ENCODE results near the gene SGSM1. TPM values are rescaled to one million over a fixed set of nuclear protein-coding genes. Genes with fewer than 3 reads are reported as not detected.

The SGSM1 gene
- total and polyA plus RNA-seq, 9 of the 15 experiments (the other 6 are each of a cell fraction or from before 2014, with no cell fraction given): not detected

DNA sequence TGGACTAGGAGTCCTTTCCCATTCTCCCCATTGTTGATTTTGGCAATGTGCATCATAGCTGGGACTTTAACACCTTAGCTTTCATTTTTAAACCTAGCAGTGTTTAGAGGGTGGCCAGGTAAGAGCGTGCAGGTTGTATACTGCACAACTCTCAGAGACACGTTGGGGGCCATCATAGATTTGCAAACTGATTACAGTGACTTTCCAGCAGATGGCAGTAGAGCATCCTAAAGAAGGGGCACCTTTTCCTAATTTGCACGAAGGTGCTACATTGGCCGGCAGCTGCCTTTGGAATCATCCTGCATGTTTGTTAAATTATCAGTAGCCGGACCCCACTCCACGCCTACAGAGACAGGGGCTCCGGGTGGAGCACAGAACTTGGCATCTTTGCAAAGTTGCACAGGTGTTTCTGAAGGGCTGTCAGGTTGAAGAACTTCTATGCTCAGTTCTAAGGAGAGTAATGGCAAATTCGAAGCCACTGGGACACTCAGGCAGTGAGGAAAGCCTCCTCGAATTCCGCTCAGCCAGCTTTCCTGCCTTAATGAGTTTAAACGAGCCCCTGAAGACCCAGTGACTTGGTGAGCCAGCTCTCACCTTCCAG, 132.8 kb downstream of the SGSM1 start:
- no TSS peak for BruUV-seq (replicated peaks)
- TF ChIP-seq GATA2 (CRISPR knock-in tag; IDR thresholded peaks at IDR 0.05): peak; percentile 25; the same call in 1 of the 2 replicates
- TF ChIP-seq ZNF785 (CRISPR knock-in tag; IDR thresholded peaks at IDR 0.05): no peak
- TF ChIP-seq, protein P1, sequence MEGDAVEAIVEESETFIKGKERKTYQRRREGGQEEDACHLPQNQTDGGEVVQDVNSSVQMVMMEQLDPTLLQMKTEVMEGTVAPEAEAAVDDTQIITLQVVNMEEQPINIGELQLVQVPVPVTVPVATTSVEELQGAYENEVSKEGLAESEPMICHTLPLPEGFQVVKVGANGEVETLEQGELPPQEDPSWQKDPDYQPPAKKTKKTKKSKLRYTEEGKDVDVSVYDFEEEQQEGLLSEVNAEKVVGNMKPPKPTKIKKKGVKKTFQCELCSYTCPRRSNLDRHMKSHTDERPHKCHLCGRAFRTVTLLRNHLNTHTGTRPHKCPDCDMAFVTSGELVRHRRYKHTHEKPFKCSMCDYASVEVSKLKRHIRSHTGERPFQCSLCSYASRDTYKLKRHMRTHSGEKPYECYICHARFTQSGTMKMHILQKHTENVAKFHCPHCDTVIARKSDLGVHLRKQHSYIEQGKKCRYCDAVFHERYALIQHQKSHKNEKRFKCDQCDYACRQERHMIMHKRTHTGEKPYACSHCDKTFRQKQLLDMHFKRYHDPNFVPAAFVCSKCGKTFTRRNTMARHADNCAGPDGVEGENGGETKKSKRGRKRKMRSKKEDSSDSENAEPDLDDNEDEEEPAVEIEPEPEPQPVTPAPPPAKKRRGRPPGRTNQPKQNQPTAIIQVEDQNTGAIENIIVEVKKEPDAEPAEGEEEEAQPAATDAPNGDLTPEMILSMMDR (IDR thresholded peaks at IDR 0.05 in 2 of 3, conservative IDR thresholded peaks at IDR 0.05 in 1 of 3; ENCODE audit: insufficient read depth in 2 of 3, low read depth in 1 of 3, low read length in 3 of 3): peak; percentile 60 to 64 (median 63)
- peak in 1 of 3 experiments; percentile 29 for TF ChIP-seq YY1 (IDR thresholded peaks at IDR 0.05; ENCODE audit: borderline replicate concordance in 1 of 3, control insufficient read depth in 1 of 3, extremely low read depth in 1 of 3, insufficient read depth in 3 of 3, insufficient read length in 1 of 3, insufficient replicate concordance in 2 of 3, low read depth in 1 of 3, low read length in 2 of 3)
- TF ChIP-seq KDM4B (IDR thresholded peaks at IDR 0.05; ENCODE audit: borderline replicate concordance in 2 of 2, low read depth in 1 of 2): no peak
- TF ChIP-seq, protein P2, sequence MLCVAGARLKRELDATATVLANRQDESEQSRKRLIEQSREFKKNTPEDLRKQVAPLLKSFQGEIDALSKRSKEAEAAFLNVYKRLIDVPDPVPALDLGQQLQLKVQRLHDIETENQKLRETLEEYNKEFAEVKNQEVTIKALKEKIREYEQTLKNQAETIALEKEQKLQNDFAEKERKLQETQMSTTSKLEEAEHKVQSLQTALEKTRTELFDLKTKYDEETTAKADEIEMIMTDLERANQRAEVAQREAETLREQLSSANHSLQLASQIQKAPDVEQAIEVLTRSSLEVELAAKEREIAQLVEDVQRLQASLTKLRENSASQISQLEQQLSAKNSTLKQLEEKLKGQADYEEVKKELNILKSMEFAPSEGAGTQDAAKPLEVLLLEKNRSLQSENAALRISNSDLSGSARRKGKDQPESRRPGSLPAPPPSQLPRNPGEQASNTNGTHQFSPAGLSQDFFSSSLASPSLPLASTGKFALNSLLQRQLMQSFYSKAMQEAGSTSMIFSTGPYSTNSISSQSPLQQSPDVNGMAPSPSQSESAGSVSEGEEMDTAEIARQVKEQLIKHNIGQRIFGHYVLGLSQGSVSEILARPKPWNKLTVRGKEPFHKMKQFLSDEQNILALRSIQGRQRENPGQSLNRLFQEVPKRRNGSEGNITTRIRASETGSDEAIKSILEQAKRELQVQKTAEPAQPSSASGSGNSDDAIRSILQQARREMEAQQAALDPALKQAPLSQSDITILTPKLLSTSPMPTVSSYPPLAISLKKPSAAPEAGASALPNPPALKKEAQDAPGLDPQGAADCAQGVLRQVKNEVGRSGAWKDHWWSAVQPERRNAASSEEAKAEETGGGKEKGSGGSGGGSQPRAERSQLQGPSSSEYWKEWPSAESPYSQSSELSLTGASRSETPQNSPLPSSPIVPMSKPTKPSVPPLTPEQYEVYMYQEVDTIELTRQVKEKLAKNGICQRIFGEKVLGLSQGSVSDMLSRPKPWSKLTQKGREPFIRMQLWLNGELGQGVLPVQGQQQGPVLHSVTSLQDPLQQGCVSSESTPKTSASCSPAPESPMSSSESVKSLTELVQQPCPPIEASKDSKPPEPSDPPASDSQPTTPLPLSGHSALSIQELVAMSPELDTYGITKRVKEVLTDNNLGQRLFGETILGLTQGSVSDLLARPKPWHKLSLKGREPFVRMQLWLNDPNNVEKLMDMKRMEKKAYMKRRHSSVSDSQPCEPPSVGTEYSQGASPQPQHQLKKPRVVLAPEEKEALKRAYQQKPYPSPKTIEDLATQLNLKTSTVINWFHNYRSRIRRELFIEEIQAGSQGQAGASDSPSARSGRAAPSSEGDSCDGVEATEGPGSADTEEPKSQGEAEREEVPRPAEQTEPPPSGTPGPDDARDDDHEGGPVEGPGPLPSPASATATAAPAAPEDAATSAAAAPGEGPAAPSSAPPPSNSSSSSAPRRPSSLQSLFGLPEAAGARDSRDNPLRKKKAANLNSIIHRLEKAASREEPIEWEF (CRISPR knock-in tag; IDR thresholded peaks at IDR 0.05): no peak
- no peak for TF ChIP-seq HLTF (IDR thresholded peaks at IDR 0.05)
- peak in 1 of 2 experiments; percentile 63; a peak in 2 of 4 replicates for TF ChIP-seq RAD21 (CRISPR knock-in tag; conservative IDR thresholded peaks at IDR 0.05 in 1 of 2, IDR thresholded peaks at IDR 0.05 in 1 of 2)
- TF ChIP-seq IRF2 (CRISPR knock-in tag; IDR thresholded peaks at IDR 0.05): no peak
- DNase-seq (ENCODE audit: extremely low read depth in 1 of 4, low spot score in 3 of 4) (peak; percentile 26 to 42 (median 38)), ATAC-seq (peak; percentile 70), FAIRE-seq (peak; percentile 59)
- Histone ChIP-seq H2AFZ (ENCODE audit: low read depth, low read length) (no peak overlapping the region), H3K79me2 (ENCODE audit: control insufficient read depth, insufficient read depth, low read length) (no peaks in the 10 kb centered on the region), H3K4me3 (no peak overlapping the region), H3K4me1 (replicated peaks in 1 of 2; ENCODE audit: control insufficient read depth in 2 of 2, insufficient read depth in 2 of 2, low read length in 2 of 2) (no peaks in the 10 kb centered on the region; a peak in 1 of 5 replicates), H3K9me3 (replicated peaks; ENCODE audit: control insufficient read depth, insufficient read depth, low read depth, low read length) (no peaks in the 10 kb centered on the region), H4K20me1 (replicated peaks; ENCODE audit: control insufficient read depth, insufficient read depth, low read length) (no peaks in the 10 kb centered on the region), H3K27me3 (ENCODE audit: control insufficient read depth in 2 of 2, insufficient read depth in 2 of 2, low read length in 2 of 2) (peaks cover 0 to 5% of the 10 kb centered on the region in 2 experiments; a peak in 1 of 5 replicates), H3K9ac (ENCODE audit: insufficient read depth in 1 of 2, low read depth in 2 of 2, low read length in 2 of 2) (no peak overlapping the region), H3K4me2 (ENCODE audit: insufficient read depth, low read length) (no peak overlapping the region), H3K27ac (ENCODE audit: extremely low read depth, low read depth, low read length) (no peak overlapping the region), H3K36me3 (ENCODE audit: control insufficient read depth, insufficient read depth, low read length) (no peaks in the 10 kb centered on the region), H3K9me1 (ENCODE audit: control insufficient read depth, insufficient read depth, low read length) (no peaks in the 10 kb centered on the region)
- CTCF ChIA-PET (ENCODE audit: low intra/inter-chr PET ratio): no interaction called here
- in situ Hi-C loops (cut with MboI): no loop called here
- 0% methylated on average over 11 of the region's 11 CpGs for WGBS (ENCODE audit: insufficient coverage, low coverage, missing lambda C conversion rate)
- intact Hi-C loops (cut with micrococcal nuclease): loop anchor here (5.0 kb wide), 1 partner anchor 118 kb away; no protein-coding TSS in a partner anchor
- POLR2A ChIA-PET: interaction anchor here (0.6 to 0.9 kb wide), 2 partner anchors 12 to 14 kb away, joined by 3 read pairs; no protein-coding TSS in a partner anchor
